Testis (tissue), 3 donors: ENCODE data around the gene MTA1. TPM values are rescaled to one million over a fixed set of nuclear protein-coding genes. Genes with fewer than 3 reads are reported as not detected.

Experiments used
- DNase-seq: peaks from one replicate; pipeline ENCODE4 v3.0.0-alpha.2; 2019
- H3K27ac ChIP-seq, 2 donors: fragments of 200-600 bp; sonication (generic); one replicate each; pipeline ENCODE4 v1.5.1; 2019
- H3K27me3 ChIP-seq: fragments of 200-600 bp; sonication (generic); one replicate; pipeline ENCODE4 v1.5.1; 2019
- H3K36me3 ChIP-seq: fragments of 200-600 bp; sonication (generic); one replicate; pipeline ENCODE4 v1.5.1; 2017; ENCODE audit warnings: low read depth; ENCODE audit errors: missing control alignments
- H3K4me1 ChIP-seq: fragments of 200-600 bp; sonication (generic); one replicate; pipeline ENCODE4 v1.5.1; 2019
- H3K4me3 ChIP-seq, 2 donors: fragments of 200-600 bp; sonication (generic); one replicate each; pipeline ENCODE4 v1.5.1; 2017 to 2019
- H3K9me3 ChIP-seq: fragments of 200-600 bp; sonication (generic); one replicate; pipeline ENCODE4 v1.5.1; 2017
- POLR2A ChIP-seq: fragments of 450-650 bp; IDR thresholded peaks from one replicate; pipeline ENCODE4 v1.6.1; 2017; ENCODE audit warnings: antibody characterized with exemption, mild to moderate bottlenecking, moderate library complexity
- WGBS, 2 donors: methylation state at CpG; one replicate each; pipeline ENCODE4 v1.1.5; 2018; 5-methylcytosine and 5-hydroxymethylcytosine counted together
- intact Hi-C: fragments of 100-400 bp; cut with DNase I; formaldehyde crosslinking; loops from one replicate; pipeline ENCODE4 v1.15.1; 2023; ENCODE audit warnings: low total_unique reads
- polyA plus RNA-seq: library from polyadenylated mRNA; stranded (reverse); fragments of 350-450 nt; fragmentation: Illumina TruSeq; extraction: RNeasy Lipid Tissue Mini Kit (QIAGEN cat#74804); gene quantifications from one replicate; pipeline ENCODE4 v1.2.3, GENCODE V29; 2014; ENCODE audit warnings: low read depth, low replicate concordance; ENCODE audit not compliant: insufficient read depth
- total RNA-seq, 2 donors: library from RNA; depleted of rRNA; stranded (reverse); fragments of >200 nt; gene quantifications; one replicate each; pipeline ENCODE4 v1.2.3, GENCODE V29; 2016
- TF ChIP-seq, protein P1 (sequence below), 3 experiments: fragments of 450-650 bp in 2 of 3; fragments of 200-600 bp in 1 of 3; sonication (generic) in 1 of 3; IDR thresholded peaks; one replicate each; pipeline ENCODE4 v1.5.1; 2016 to 2019; ENCODE audit warnings: antibody characterized with exemption in 3 of 3, mild to moderate bottlenecking in 2 of 3, moderate library complexity in 1 of 3

The MTA1 gene
- total and polyA plus RNA-seq, 3 donors from 2014 or later = 118 to 135 (median 120) TPM

DNA sequence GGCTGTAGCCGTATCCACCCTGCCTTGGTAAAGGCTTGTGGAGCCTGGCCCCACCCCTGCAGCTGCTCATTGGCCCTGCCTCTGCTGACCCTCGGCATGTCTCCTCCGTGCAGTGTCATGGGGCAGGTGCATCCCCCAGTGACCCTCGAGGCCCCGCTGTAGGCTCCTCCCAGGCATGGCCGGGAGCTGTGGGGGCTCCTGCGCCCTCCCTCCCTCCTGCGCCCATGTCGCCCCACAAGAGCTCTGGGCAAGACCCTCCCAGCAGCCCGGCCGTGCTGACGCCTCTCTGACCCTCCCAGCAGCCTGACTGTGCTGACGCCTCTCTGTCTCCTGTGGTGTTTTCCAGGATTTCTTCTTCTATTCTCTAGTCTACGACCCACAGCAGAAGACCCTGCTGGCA is 34.2 kb downstream of the MTA1 start:
- H3K36me3 ChIP-seq = no peaks in the 10 kb centered on the region
- WGBS, 2 donors = 87% methylated on average over 14 of the region's 14 CpGs
- H3K9me3 ChIP-seq = no peaks in the 10 kb centered on the region
- no peak overlapping the region for H3K27ac ChIP-seq
- H3K27me3 ChIP-seq = no peaks in the 10 kb centered on the region
- TF ChIP-seq, protein P1, sequence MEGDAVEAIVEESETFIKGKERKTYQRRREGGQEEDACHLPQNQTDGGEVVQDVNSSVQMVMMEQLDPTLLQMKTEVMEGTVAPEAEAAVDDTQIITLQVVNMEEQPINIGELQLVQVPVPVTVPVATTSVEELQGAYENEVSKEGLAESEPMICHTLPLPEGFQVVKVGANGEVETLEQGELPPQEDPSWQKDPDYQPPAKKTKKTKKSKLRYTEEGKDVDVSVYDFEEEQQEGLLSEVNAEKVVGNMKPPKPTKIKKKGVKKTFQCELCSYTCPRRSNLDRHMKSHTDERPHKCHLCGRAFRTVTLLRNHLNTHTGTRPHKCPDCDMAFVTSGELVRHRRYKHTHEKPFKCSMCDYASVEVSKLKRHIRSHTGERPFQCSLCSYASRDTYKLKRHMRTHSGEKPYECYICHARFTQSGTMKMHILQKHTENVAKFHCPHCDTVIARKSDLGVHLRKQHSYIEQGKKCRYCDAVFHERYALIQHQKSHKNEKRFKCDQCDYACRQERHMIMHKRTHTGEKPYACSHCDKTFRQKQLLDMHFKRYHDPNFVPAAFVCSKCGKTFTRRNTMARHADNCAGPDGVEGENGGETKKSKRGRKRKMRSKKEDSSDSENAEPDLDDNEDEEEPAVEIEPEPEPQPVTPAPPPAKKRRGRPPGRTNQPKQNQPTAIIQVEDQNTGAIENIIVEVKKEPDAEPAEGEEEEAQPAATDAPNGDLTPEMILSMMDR (IDR thresholded peaks at IDR 0.05) = no peak
- no peak for TF ChIP-seq POLR2A
- no peak for DNase-seq
- H3K4me1 ChIP-seq = no peaks in the 10 kb centered on the region
- no peak overlapping the region for H3K4me3 ChIP-seq
- intact Hi-C loops = no loop called here

DNA sequence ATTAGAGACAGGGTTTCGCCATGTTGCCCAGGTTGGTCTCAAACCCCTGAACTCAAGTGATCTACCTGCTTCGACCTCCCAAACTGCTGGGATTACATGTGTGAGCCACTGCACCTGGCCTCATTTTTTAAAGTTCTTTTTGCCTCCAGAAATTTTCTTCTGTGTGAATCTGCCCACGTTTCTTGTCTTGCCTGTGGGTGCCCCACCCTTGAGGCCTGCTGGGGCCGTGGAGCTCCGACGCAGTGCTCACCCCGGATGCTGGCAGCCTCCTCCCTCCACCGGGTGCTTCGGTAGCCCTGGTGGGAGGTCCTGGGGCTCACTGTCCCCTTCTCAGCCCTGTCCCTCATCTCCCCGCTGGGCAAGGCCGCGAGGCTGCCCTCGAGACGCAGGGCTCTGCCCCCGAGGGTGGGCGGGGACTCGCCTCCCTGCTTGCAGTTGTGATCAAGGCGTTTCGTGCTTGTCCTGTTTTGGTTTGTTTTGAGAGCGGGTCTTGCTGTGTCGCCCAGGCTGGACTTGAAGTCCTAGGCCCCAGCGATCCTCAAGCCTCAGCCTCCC is 35.5 kb downstream of the MTA1 start:
- TF ChIP-seq, protein P1 (IDR thresholded peaks at IDR 0.05) = no peak
- TF ChIP-seq POLR2A = no peak
- WGBS, 2 donors = 83 to 86% methylated on average over 9 to 22 of the region's 22 CpGs
- Histone ChIP-seq H3K4me3 (no peak overlapping the region), H3K27me3 (no peaks in the 10 kb centered on the region), H3K4me1 (no peaks in the 10 kb centered on the region), H3K9me3 (no peaks in the 10 kb centered on the region), H3K27ac (no peak overlapping the region), H3K36me3 (no peaks in the 10 kb centered on the region)
- DNase-seq = no peak
- intact Hi-C loops = no loop called here

DNA sequence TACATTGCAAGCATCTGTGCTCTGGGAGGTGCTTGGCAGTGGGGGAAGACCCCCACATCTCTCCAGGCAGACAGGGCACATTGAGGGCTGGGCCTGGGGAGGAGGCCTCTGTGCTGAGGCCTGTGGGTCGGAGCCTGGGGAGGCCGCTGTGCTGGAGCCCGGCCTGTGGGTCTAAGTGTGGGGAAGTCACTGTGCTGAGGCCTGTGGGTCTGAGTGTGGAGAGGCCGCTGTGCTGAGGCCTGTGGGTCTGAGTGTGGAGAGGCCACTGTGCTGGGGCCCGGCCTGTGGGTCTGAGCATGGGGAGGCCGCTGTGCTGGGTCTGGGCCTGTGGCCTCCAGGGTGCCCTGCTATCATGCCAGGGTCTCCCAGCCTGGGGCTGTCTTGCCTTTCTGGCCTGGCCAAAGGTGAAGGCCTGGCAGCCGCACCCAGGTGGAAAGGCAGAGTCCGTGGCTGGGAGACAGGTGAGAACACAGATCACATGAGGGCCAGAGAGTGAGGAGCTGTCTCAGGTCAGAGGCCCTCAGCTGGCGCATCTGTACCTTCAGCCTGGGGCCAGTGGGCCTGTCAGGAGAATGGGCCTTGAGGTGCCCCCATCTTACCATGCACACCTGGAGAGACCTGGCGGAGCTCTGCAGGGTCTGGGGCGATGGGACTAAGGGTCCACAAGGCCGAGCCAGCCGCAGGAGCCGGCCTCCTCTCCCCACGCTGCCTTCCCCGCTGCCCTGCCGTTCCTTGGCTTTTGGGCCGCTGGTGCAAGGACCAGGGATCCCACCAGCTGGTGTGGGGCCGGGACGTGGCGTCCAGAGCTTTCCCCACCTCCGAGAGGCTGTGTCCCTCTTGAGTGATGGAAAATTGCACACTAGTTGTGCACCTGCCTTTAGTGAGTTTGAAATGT is 36.4 kb downstream of the MTA1 start:
- WGBS, 2 donors = 88 to 92% methylated on average over 7 to 22 of the region's 22 CpGs
- Histone ChIP-seq H3K9me3 (no peaks in the 10 kb centered on the region), H3K4me3 (no peak overlapping the region), H3K4me1 (no peaks in the 10 kb centered on the region), H3K36me3 (no peaks in the 10 kb centered on the region), H3K27me3 (no peaks in the 10 kb centered on the region), H3K27ac (no peak overlapping the region)
- TF ChIP-seq, protein P1 (IDR thresholded peaks at IDR 0.05) = no peak
- TF ChIP-seq POLR2A = no peak
- DNase-seq = no peak
- intact Hi-C loops = no loop called here

DNA sequence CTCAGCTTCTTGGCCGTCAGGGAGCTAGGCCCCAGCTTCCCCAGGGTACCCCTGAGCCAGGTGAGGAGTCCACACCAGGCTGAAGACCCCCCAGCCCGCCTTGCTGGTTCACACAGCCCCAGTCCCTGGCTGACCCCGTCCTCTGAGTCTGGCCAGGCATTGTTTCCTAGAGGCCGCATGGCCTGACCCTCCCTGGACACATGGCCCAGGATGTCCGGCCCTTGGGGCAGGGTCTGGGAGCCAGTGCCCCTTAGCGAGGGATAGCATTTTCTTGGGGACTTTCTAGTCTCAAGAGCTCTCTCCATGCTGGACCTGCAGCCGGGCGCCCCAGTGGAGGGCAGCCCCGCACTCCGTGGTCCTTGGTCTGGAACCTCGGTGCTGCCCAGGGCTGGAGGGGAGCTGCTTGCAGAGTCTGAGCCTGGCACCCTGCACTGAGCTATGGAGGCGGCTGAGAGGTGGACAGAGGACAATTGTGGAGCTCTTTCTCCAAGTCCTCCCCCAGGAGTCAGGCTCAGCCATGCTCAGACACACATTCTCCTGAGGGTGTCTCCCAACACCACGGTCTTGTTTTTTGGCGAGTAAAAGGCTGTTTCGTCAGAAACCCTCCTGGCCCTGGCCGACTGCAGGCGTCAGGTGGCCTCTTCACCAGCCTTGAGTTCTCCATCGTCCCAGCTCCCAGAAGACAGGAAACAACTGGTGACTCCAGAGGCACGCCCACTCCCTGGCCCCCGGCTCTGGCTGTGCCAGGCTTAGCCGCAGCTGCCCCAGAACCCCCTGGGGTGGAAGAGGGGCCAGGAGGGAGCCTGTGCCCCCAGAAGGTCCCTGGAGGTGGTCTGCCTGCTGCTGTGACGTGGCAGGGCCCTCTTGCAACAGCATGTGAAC is 37.4 kb downstream of the MTA1 start:
- 90 to 91% methylated on average over 17 to 22 of the region's 22 CpGs for WGBS, 2 donors
- no peaks in the 10 kb centered on the region for H3K36me3 ChIP-seq

More for the DNA sequence above, 37.4 kb downstream of the MTA1 start:
- H3K27me3 ChIP-seq = no peaks in the 10 kb centered on the region
- H3K9me3 ChIP-seq = no peaks in the 10 kb centered on the region
- H3K27ac ChIP-seq = no peak overlapping the region
- no peak overlapping the region for H3K4me3 ChIP-seq
- intact Hi-C loops = no loop called here
- H3K4me1 ChIP-seq = no peaks in the 10 kb centered on the region
- TF ChIP-seq POLR2A = no peak
- TF ChIP-seq, protein P1 (IDR thresholded peaks at IDR 0.05) = no peak
- DNase-seq = no peak
